ENCODE measurements around the gene CHST13.
A peak's percentile ranks its signal among the peaks of the same experiment; 100 is the strongest.

The CHST13 gene

DNA sequence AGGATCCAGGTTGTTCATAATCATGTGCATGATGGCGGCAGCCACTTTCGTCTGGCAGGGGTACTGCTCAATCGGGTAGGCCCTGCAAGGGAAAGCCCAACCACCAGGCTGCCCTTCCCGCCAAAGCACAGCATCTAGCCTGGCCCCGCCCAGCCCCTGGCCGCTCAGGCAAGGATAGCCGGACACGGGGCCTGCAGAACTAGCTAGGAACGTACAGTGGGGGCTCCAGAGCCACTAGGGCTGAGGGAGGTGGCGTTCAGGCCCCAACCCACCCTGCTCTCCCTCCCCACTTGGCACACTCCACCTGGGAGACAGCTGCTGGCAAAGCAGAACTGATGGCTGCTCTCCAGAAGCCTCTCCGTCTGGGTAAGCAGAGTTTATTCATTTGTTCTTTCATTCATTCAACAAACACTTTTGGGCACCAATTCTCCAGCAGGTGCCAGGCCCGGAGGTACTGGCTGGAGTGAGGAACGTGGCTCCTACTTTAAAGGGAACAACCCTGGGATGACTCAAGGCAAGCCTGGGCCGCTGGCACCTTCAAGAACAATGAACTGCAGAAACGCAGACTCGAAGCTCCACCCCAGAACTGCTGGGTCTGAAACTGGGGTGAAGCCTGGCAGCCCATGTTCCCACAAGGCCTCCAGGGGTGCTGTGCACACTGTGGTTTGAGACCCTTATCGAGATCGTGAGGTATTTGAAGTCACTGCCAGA lies 14.2 kb upstream of the CHST13 start:
- no peak for DNase-seq (ENCODE audit: low read depth in 2 of 2)

- DNase-seq (ENCODE audit: low read depth in 2 of 2): no peak
Measured at GRCh38 chr3:126510308-126510910, 13.5 kb upstream of the CHST13 start.

- no peak for DNase-seq (ENCODE audit: low read depth in 2 of 2)
Measured at GRCh38 chr3:126511291-126511690, 12.7 kb upstream of the CHST13 start.

- no peak for DNase-seq (ENCODE audit: low read depth in 2 of 2)
Measured at GRCh38 chr3:126512026-126512425, 11.9 kb upstream of the CHST13 start.

DNA sequence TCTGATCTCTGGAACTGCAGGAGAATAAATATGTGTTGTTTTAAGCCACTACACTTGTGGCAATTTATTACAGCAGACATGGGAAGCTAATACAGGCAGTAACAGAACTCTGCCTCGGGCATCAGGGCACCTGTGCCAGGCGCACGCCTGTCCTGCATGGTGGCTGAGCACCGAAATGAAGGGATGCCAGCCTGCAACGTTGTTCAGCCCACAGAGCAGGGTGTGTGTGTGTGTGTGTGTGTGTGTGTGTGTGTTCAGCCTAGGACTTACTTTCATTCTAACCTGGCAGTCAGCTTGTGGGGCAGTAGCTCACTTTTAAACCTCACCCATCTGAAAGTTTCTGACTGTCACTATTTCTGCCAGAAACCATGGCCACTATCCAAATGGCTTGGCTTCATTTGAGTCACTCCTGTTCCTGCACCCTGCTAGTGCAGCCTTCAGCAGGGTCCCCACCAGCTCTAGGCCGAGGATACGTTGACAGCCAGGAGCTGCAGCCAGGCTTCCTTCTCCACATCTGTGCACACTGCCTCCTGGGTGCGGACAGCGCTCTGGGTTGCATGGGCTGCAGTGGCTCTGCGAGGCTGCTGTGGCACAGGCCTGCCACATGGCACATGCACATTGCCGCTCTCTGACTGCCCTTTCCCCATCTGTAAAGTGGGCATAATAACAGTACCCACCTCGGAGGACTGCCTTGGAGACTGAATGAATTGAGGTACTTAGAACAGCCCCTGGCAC lies 10.9 kb upstream of the CHST13 start:
- DNase-seq (ENCODE audit: low read depth in 2 of 2): no peak

DNA sequence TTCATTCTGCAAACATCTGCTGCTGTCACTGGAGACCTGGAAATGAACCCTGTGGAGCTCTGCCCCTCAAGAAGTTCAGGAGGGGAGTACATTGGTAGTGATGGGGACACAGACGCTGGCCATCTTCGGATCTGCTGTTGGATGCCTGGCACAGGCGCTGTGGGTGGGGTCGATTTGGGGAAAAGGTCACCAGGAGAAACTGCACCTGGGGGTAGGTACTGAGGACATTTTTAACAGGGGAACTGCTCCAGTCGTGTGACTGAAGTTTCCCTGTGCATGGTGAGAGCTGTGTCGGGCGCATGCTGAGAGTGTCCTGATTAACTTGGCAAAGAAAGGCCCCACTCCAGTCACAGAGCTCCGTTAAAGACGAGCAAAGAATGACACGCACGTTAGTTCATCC lies 9.8 kb upstream of the CHST13 start:
- DNase-seq (ENCODE audit: low read depth in 2 of 2): no peak

DNA sequence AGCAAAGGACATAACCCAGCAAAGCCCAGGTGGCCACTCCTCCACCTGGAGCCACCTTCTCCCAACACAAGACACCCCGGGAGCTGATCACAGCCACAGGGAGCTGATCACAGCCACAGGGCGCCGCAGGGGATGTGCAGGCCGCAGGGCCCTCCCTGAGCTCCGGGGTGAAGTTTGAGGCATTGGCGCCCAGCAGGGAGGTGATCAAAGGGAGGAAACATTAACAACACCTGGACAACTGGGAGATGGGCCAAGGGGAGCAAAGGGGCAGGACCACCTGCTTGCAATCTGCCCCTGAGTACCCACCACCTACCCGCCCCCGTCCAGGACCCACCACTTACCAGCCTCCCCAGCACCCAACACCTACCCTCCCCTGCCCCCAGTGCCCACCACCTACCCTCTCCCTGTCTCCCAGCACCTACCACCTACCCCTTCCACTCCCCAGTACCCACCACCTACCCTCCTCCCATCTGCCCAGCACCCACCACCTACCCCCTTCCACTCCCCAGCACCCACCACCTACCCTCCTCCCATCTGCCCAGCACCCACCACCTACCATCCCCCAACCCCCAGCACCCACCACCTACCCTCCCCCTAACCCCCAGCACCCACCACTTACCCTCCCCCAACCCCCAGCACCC lies 8.8 kb upstream of the CHST13 start:
- DNase-seq (ENCODE audit: low read depth in 2 of 2): no peak

- DNase-seq (ENCODE audit: low read depth in 2 of 2): no peak
Measured at GRCh38 chr3:126516152-126516935, 7.6 kb upstream of the CHST13 start.

GRCh38 chr3:126516936-126517290 lies 7.0 kb upstream of the CHST13 start:
- DNase-seq (ENCODE audit: low read depth in 2 of 2): no peak

GRCh38 chr3:126517291-126517951 lies 6.5 kb upstream of the CHST13 start, which contains the start of gene UROC1:
Gene UROC1 (minus strand): TSS chr3:126517773. CDS start chr3:126517719, 54 bp downstream.
- no peak for DNase-seq (ENCODE audit: low read depth in 2 of 2)

DNA sequence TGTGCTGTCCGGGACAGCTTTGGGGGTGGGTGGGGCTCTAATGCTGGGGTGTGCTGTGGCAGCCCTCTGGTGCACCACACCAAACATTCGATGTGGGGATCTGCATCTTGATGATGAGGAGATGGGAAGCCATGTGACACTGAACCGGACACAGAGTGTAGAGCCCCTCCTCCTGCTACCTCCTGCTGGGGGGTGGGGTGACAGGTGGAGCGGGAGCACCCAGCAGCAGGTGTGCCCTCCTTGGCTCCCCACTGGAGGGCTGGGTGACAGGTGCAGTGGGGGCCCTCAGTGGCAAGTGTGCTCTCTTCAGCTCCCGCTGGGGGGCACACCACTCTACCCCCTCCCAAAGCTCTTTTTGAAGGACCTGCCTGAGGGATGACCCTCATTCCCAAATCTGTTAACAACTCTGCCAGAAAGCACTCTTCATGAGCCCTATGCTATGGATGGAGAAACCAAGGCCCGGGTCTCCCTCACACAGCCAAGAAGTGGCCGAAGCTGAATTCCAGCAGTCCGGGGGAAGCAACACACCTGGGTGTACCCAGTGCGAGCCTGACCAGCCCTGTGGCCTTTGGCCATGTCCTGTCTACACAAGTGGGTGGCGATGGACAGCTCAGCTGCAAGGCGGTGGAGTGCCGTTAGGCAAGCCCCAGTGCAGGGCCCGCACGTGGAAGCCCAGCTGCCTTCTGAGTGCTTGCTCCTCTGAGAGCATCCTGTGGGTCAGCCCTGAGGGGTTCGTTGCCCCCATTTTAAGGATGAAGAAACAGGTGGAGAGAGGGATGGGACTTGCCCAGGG lies 5.8 kb upstream of the CHST13 start:
- no peak for DNase-seq (ENCODE audit: low read depth in 2 of 2)

DNA sequence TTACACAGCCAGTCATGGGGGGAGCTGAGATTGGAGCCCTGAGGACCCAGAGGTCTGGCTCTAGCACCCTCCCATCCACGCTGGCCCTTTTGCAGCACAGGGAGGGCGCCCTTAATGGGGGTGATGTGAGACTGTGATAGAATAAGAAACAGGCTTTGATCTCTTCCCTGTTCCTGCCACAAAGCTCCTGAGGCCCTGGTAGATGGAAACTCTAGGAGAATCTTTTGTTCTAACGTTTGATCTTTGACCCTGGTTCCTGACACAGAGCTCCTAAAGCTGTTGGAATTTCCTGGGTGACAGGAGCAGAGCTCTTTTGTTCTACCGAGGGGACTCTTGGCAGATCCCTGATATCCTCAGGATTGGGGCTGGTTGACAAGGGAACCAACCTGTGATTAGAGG lies 5.2 kb upstream of the CHST13 start:
- no peak for DNase-seq (ENCODE audit: low read depth in 2 of 2)

GRCh38 chr3:126519506-126520455 lies 4.2 kb upstream of the CHST13 start:
- no peak for DNase-seq (ENCODE audit: low read depth in 2 of 2)

GRCh38 chr3:126521122-126521891 lies 2.6 kb upstream of the CHST13 start:
- DNase-seq (ENCODE audit: low read depth in 2 of 2): no peak

GRCh38 chr3:126522363-126522788 lies 1.6 kb upstream of the CHST13 start:
- peak; percentile 7 to 18 for DNase-seq (ENCODE audit: low read depth in 2 of 2)

GRCh38 chr3:126524429-126524988 lies 554 bp downstream of the CHST13 start:
- DNase-seq (ENCODE audit: low read depth in 2 of 2): no peak

GRCh38 chr3:126525091-126525852 lies 1.3 kb downstream of the CHST13 start:
- no peak for DNase-seq (ENCODE audit: low read depth in 2 of 2)

Measured in fibroblast of skin of left quadriceps (primary cell).